HepG2 (cell line): ENCODE measurements around the gene HPD. TPM values are rescaled to one million over a fixed set of nuclear protein-coding genes. Genes with fewer than 3 reads are reported as not detected.

Experiments used
- ARID5B ChIP-seq: IDR thresholded peaks from 2 replicates; pipeline ENCODE4 v1.4.0; 2020; ENCODE audit warnings: mild to moderate bottlenecking, missing genetic modification reagents
- CHCHD3 ChIP-seq: sonication (generic); formaldehyde crosslinking; IDR thresholded peaks from 2 replicates; pipeline ENCODE4 v1.8.0; 2022; ENCODE audit warnings: mild to moderate bottlenecking, missing genetic modification reagents, moderate library complexity
- FOXM1 ChIP-seq: sonication (generic); formaldehyde crosslinking; IDR thresholded peaks from 2 replicates; pipeline ENCODE4 v1.5.0; 2020; ENCODE audit warnings: missing genetic modification reagents
- NFKB2 ChIP-seq: sonication (generic); formaldehyde crosslinking; IDR thresholded peaks from 2 replicates; pipeline ENCODE4 v1.4.0; 2020; ENCODE audit warnings: missing genetic modification reagents, borderline replicate concordance
- PAXIP1 ChIP-seq: sonication (generic); formaldehyde crosslinking; conservative IDR thresholded peaks from 2 replicates; pipeline ENCODE4 v1.4.0; 2020; ENCODE audit warnings: mild to moderate bottlenecking, missing genetic modification reagents, moderate library complexity
- SMYD3 ChIP-seq: sonication (generic); formaldehyde crosslinking; IDR thresholded peaks from 2 replicates; pipeline ENCODE4 v1.8.1; 2023; ENCODE audit warnings: mild to moderate bottlenecking, missing genetic modification reagents
- TBX2 ChIP-seq: sonication (generic); formaldehyde crosslinking; IDR thresholded peaks from 2 replicates; pipeline ENCODE4 v1.5.0; 2020; ENCODE audit warnings: missing genetic modification reagents, mild to moderate bottlenecking, borderline replicate concordance
- ZBTB25 ChIP-seq: IDR thresholded peaks from 2 replicates; pipeline ENCODE4 v1.6.1; 2018; ENCODE audit warnings: missing genetic modification reagents
- ZBTB39 ChIP-seq: sonication (generic); formaldehyde crosslinking; IDR thresholded peaks from 2 replicates; pipeline ENCODE4 v1.5.0; 2020; ENCODE audit warnings: missing genetic modification reagents
- ZNF343 ChIP-seq: sonication (generic); formaldehyde crosslinking; IDR thresholded peaks from 2 replicates; pipeline ENCODE4 v1.4.0; 2020; ENCODE audit warnings: mild to moderate bottlenecking, missing genetic modification reagents
- ZNF468 ChIP-seq: sonication (generic); formaldehyde crosslinking; IDR thresholded peaks from 2 replicates; pipeline ENCODE4 v1.8.0; 2022; ENCODE audit warnings: mild to moderate bottlenecking, moderate library complexity, missing genetic modification reagents
- ZNF513 ChIP-seq: sonication (generic); formaldehyde crosslinking; conservative IDR thresholded peaks from 2 replicates; pipeline ENCODE4 v1.5.0; 2020; ENCODE audit warnings: missing genetic modification reagents
- ZNF616 ChIP-seq: sonication (generic); formaldehyde crosslinking; IDR thresholded peaks from 2 replicates; pipeline ENCODE4 v1.5.0; 2020; ENCODE audit warnings: low read depth, mild to moderate bottlenecking, missing genetic modification reagents
- ZNF703 ChIP-seq: sonication (generic); formaldehyde crosslinking; IDR thresholded peaks from 2 replicates; pipeline ENCODE4 v1.5.1; 2020; ENCODE audit warnings: missing genetic modification reagents, mild to moderate bottlenecking, moderate library complexity, borderline replicate concordance
- ZNF773 ChIP-seq: sonication (generic); formaldehyde crosslinking; IDR thresholded peaks from 2 replicates; pipeline ENCODE4 v1.4.0; 2020; ENCODE audit warnings: missing genetic modification reagents, borderline replicate concordance
- polyA plus RNA-seq, 8 experiments: library from polyadenylated mRNA; depleted of rRNA in 3 of 8; stranded (reverse) in 7 of 8; unstranded in 1 of 8; fragments of >200 nt; fragmentation: Illumina TruSeq in 4 of 8; extraction: Trizol in 4 of 8; gene quantifications; 2 replicates each; pipeline versions ENCODE4 v1.2.1 to v1.2.3, GENCODE V29; 2011 to 2016; ENCODE audit warnings: low read depth in 4 of 8, missing spikeins in 1 of 8, mixed read lengths in 1 of 8; ENCODE audit not compliant: insufficient read depth in 1 of 8
- total RNA-seq, 5 experiments: library from RNA; depleted of rRNA; stranded (reverse); fragments of >200 nt; fragmentation: Illumina TruSeq; extraction: Trizol; gene quantifications; 2 replicates each; pipeline ENCODE4 v1.2.3, GENCODE V29; 2016; ENCODE audit warnings: low read depth in 1 of 5

HPD gene
- total and polyA plus RNA-seq, 2 of the 13 experiments (the other 11 are each of a cell fraction or from before 2014, with no cell fraction given): 120 to 195 TPM

- TF ChIP-seq ZNF513 (CRISPR knock-in tag): no peak
- TF ChIP-seq ZNF343: no peak
- peak; percentile 53; the same call in 1 of the 2 replicates for TF ChIP-seq ZBTB25 (CRISPR knock-in tag)
- no peak for TF ChIP-seq ZNF616 (CRISPR knock-in tag)
- peak; percentile 76 for TF ChIP-seq ARID5B (CRISPR knock-in tag)
- TF ChIP-seq ZNF468 (CRISPR knock-in tag): no peak
- TF ChIP-seq PAXIP1 (CRISPR knock-in tag): peak; percentile 71
- 0 out of 2 replicates have a peak, but pooled peaks have one; percentile 28 for TF ChIP-seq TBX2 (CRISPR knock-in tag)
- no peak for TF ChIP-seq CHCHD3 (CRISPR knock-in tag)
- TF ChIP-seq FOXM1 (CRISPR knock-in tag): no peak
- 0 out of 2 replicates have a peak, but pooled peaks have one; percentile 65 for TF ChIP-seq ZNF703 (CRISPR knock-in tag)
- TF ChIP-seq ZBTB39 (CRISPR knock-in tag): no peak
- TF ChIP-seq SMYD3 (CRISPR knock-in tag): no peak
- peak; percentile 51; the same call in 1 of the 2 replicates for TF ChIP-seq NFKB2 (CRISPR knock-in tag)
- TF ChIP-seq ZNF773: no peak
These were observed 58.6 kb downstream of the HPD start (continued) for GRCh38 chr12:121799842-121800693.
